ENCODE measurements around the gene WDPCP.
"Not testable (repeated sequence)": the region's sequence is repeated elsewhere in the genome, so short reads cannot be mapped to it uniquely, and the experiment has no call there.

GRCh38 chr2:63323662-63324061 lies 264.6 kb downstream of the WDPCP start:
- TF ChIP-seq EP300 (IDR thresholded peaks at IDR 0.05; ENCODE audit: borderline replicate concordance in 1 of 2, control insufficient read depth in 1 of 2, low read depth in 2 of 2, low read length in 2 of 2); CTCF (IDR thresholded peaks at IDR 0.05 in 2 of 3, conservative IDR thresholded peaks at IDR 0.05 in 1 of 3; ENCODE audit: control insufficient read depth in 2 of 3, extremely low read depth in 1 of 3, insufficient read depth in 1 of 3, low read depth in 3 of 3, low read length in 3 of 3); HCFC1 (IDR thresholded peaks at IDR 0.05; ENCODE audit: low read length); SMC3 (IDR thresholded peaks at IDR 0.05; ENCODE audit: borderline replicate concordance, low read length); SUZ12 (IDR thresholded peaks at IDR 0.05; ENCODE audit: unreplicated experiment); CHD1 (IDR thresholded peaks at IDR 0.05; ENCODE audit: low read depth, low read length); MXI1 (IDR thresholded peaks at IDR 0.05; ENCODE audit: low read depth, low read length); MLLT1 (IDR thresholded peaks at IDR 0.05); ZBTB4 (CRISPR knock-in tag; IDR thresholded peaks at IDR 0.05); KAT2A (conservative IDR thresholded peaks at IDR 0.05; ENCODE audit: control insufficient read depth, low read depth, low read length); JUND (IDR thresholded peaks at IDR 0.05; ENCODE audit: low read depth, low read length); EGR1 (IDR thresholded peaks at IDR 0.05; ENCODE audit: borderline replicate concordance in 1 of 2, low read depth in 2 of 2, low read length in 2 of 2); CHD2 (IDR thresholded peaks at IDR 0.05; ENCODE audit: borderline replicate concordance, low read depth, low read length): not testable (repeated sequence)
